ENCODE measurements around the gene TRIL.

The TRIL gene

DNA sequence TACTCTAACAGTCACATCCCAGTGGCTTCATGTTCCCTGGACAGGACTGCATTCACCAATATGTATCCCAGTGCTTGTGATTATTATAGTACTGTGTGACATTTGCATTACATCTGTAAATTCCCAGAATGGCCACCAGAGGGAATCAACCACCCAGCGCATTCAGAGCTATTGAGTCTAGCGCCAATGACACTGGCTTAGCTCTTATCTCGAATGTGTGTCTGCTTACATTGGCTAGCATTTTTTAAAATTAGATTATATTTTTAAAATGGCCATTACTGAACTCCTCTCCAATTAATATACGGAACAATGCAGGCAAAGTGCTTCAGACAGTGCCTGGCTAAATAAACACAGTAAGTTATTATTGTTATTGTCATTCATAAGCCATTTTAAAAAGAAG lies 36.3 kb downstream of the TRIL start:
- Histone ChIP-seq H2BK120ac (ENCODE audit: low read depth, low read length) (no peak overlapping the region), H3K36me3 (ENCODE audit: control insufficient read depth, insufficient read depth, low read length) (no peaks in the 10 kb centered on the region), H3K9ac (ENCODE audit: low read length) (no peak overlapping the region), H3K56ac (ENCODE audit: low read length) (no peak overlapping the region), H4K8ac (ENCODE audit: low read depth, low read length) (no peak overlapping the region), H3K27ac (ENCODE audit: low read depth, low read length) (no peak overlapping the region), H3K79me1 (ENCODE audit: low read length) (no peaks in the 10 kb centered on the region), H3K4ac (ENCODE audit: low read depth, low read length) (no peak overlapping the region), H3K23ac (ENCODE audit: low read length) (no peak overlapping the region), H3K4me1 (ENCODE audit: control insufficient read depth, low read depth, low read length) (no peaks in the 10 kb centered on the region), H3K27me3 (ENCODE audit: insufficient read depth, low read length, poor library complexity) (no peaks in the 10 kb centered on the region), H3K4me3 (ENCODE audit: low read length) (no peak overlapping the region), H2BK15ac (replicated peaks; ENCODE audit: low read depth) (no peak overlapping the region), H4K5ac (ENCODE audit: low read length) (no peak overlapping the region), H3K18ac (ENCODE audit: low read length) (no peak overlapping the region), H3K79me2 (ENCODE audit: control insufficient read depth, insufficient read depth, low read length) (no peaks in the 10 kb centered on the region), H3K4me2 (ENCODE audit: low read length) (no peak overlapping the region), H2BK5ac (ENCODE audit: low read length) (no peak overlapping the region), H2AK5ac (ENCODE audit: low read length) (no peak overlapping the region)
- peak; percentile 79 for DNase-seq
- no CpG with 5 or more reads among the region's 4 CpGs for WGBS (ENCODE audit: extremely low coverage, insufficient coverage, low lambda C conversion rate)

- WGBS (ENCODE audit: extremely low coverage, insufficient coverage, low lambda C conversion rate) = 100% methylated on average over 1 of the region's 6 CpGs
- H3K27ac ChIP-seq (ENCODE audit: low read depth, low read length) = no peak overlapping the region
- H3K4me1 ChIP-seq (ENCODE audit: control insufficient read depth, low read depth, low read length) = no peaks in the 10 kb centered on the region
These were observed 37.7 kb downstream of the TRIL start for GRCh38 chr7:28920424-28920823.

DNA sequence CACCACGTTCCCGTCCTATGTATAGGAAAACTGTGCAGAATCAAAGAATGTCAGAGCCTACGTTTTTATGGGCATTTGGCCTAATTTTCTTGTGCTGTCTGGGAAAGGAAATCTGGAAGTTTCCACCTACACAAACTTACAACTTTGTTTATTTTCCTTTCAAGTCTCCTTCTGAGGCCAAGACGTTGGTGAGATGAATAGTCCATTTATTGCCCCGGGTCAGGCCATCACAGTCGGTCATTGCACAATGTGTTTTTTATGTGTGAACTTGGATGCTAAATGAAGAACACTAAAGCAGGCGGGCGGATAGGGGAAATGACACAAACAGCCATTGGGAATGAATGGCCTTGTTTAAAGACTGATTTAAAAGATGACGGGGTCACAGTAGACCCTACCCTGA lies 38.6 kb downstream of the TRIL start:
- Histone ChIP-seq H3K23ac (ENCODE audit: low read length) (no peak overlapping the region), H3K9ac (ENCODE audit: low read length) (no peak overlapping the region), H3K56ac (ENCODE audit: low read length) (no peak overlapping the region), H3K4me3 (ENCODE audit: low read length) (no peak overlapping the region), H3K4ac (ENCODE audit: low read depth, low read length) (no peak overlapping the region), H3K27ac (ENCODE audit: low read depth, low read length) (no peak overlapping the region), H2AK5ac (ENCODE audit: low read length) (no peak overlapping the region), H3K79me1 (ENCODE audit: low read length) (no peaks in the 10 kb centered on the region), H3K18ac (ENCODE audit: low read length) (no peak overlapping the region), H3K36me3 (ENCODE audit: control insufficient read depth, insufficient read depth, low read length) (no peaks in the 10 kb centered on the region), H3K4me2 (ENCODE audit: low read length) (no peak overlapping the region), H4K5ac (ENCODE audit: low read length) (no peak overlapping the region), H4K8ac (ENCODE audit: low read depth, low read length) (no peak overlapping the region), H2BK15ac (replicated peaks; ENCODE audit: low read depth) (no peak overlapping the region), H2BK5ac (ENCODE audit: low read length) (no peak overlapping the region), H3K4me1 (ENCODE audit: control insufficient read depth, low read depth, low read length) (no peaks in the 10 kb centered on the region), H2BK120ac (ENCODE audit: low read depth, low read length) (no peak overlapping the region), H3K27me3 (ENCODE audit: insufficient read depth, low read length, poor library complexity) (no peaks in the 10 kb centered on the region), H3K79me2 (ENCODE audit: control insufficient read depth, insufficient read depth, low read length) (no peaks in the 10 kb centered on the region)
- WGBS (ENCODE audit: extremely low coverage, insufficient coverage, low lambda C conversion rate) = no CpG with 5 or more reads among the region's 9 CpGs
- DNase-seq = no peak

More at GRCh38 chr7:28920424-28920823, 37.7 kb downstream of the TRIL start:
- no peak overlapping the region for H2BK120ac ChIP-seq (ENCODE audit: low read depth, low read length)
- H2BK15ac ChIP-seq (replicated peaks; ENCODE audit: low read depth) = no peak overlapping the region
- H3K27me3 ChIP-seq (ENCODE audit: insufficient read depth, low read length, poor library complexity) = no peaks in the 10 kb centered on the region
- H3K36me3 ChIP-seq (ENCODE audit: control insufficient read depth, insufficient read depth, low read length) = no peaks in the 10 kb centered on the region
- H3K18ac ChIP-seq (ENCODE audit: low read length) = no peak overlapping the region
- H3K4me2 ChIP-seq (ENCODE audit: low read length) = no peak overlapping the region
- no peak overlapping the region for H3K23ac ChIP-seq (ENCODE audit: low read length)
- H4K8ac ChIP-seq (ENCODE audit: low read depth, low read length) = no peak overlapping the region
- H2BK5ac ChIP-seq (ENCODE audit: low read length) = no peak overlapping the region
- no peak overlapping the region for H3K56ac ChIP-seq (ENCODE audit: low read length)
- no peaks in the 10 kb centered on the region for H3K79me1 ChIP-seq (ENCODE audit: low read length)
- H3K9ac ChIP-seq (ENCODE audit: low read length) = no peak overlapping the region
- DNase-seq = no peak
- no peak overlapping the region for H4K5ac ChIP-seq (ENCODE audit: low read length)
- H3K4me3 ChIP-seq (ENCODE audit: low read length) = no peak overlapping the region
- H3K79me2 ChIP-seq (ENCODE audit: control insufficient read depth, insufficient read depth, low read length) = no peaks in the 10 kb centered on the region
- no peak overlapping the region for H3K4ac ChIP-seq (ENCODE audit: low read depth, low read length)
- H2AK5ac ChIP-seq (ENCODE audit: low read length) = no peak overlapping the region

- Histone ChIP-seq H4K5ac (ENCODE audit: low read length) (no peak overlapping the region), H3K4me3 (ENCODE audit: low read length) (no peak overlapping the region), H2BK15ac (replicated peaks; ENCODE audit: low read depth) (no peak overlapping the region), H3K56ac (ENCODE audit: low read length) (no peak overlapping the region), H2BK5ac (ENCODE audit: low read length) (no peak overlapping the region), H2AK5ac (ENCODE audit: low read length) (no peak overlapping the region), H2BK120ac (ENCODE audit: low read depth, low read length) (no peak overlapping the region), H3K27ac (ENCODE audit: low read depth, low read length) (no peak overlapping the region), H3K27me3 (ENCODE audit: insufficient read depth, low read length, poor library complexity) (no peaks in the 10 kb centered on the region), H3K36me3 (ENCODE audit: control insufficient read depth, insufficient read depth, low read length) (no peaks in the 10 kb centered on the region), H3K4me2 (ENCODE audit: low read length) (no peak overlapping the region), H3K4me1 (ENCODE audit: control insufficient read depth, low read depth, low read length) (no peaks in the 10 kb centered on the region), H3K79me1 (ENCODE audit: low read length) (no peaks in the 10 kb centered on the region), H3K4ac (ENCODE audit: low read depth, low read length) (no peak overlapping the region), H3K79me2 (ENCODE audit: control insufficient read depth, insufficient read depth, low read length) (no peaks in the 10 kb centered on the region), H3K9ac (ENCODE audit: low read length) (no peak overlapping the region), H3K18ac (ENCODE audit: low read length) (no peak overlapping the region), H4K8ac (ENCODE audit: low read depth, low read length) (no peak overlapping the region), H3K23ac (ENCODE audit: low read length) (no peak overlapping the region)
- DNase-seq = no peak
- no CpG with 5 or more reads among the region's 5 CpGs for WGBS (ENCODE audit: extremely low coverage, insufficient coverage, low lambda C conversion rate)
These were observed 49.4 kb downstream of the TRIL start for GRCh38 chr7:28908775-28909174.

GRCh38 chr7:28905464-28905863 lies 52.7 kb downstream of the TRIL start:
- H3K18ac ChIP-seq (ENCODE audit: low read length) = no peak overlapping the region
- no peak for DNase-seq
- H3K79me1 ChIP-seq (ENCODE audit: low read length) = no peaks in the 10 kb centered on the region
- H3K27me3 ChIP-seq (ENCODE audit: insufficient read depth, low read length, poor library complexity) = no peaks in the 10 kb centered on the region
- H4K5ac ChIP-seq (ENCODE audit: low read length) = no peak overlapping the region
- no peak overlapping the region for H3K4me2 ChIP-seq (ENCODE audit: low read length)
- no peak overlapping the region for H2BK120ac ChIP-seq (ENCODE audit: low read depth, low read length)
- no CpG with 5 or more reads among the region's 3 CpGs for WGBS (ENCODE audit: extremely low coverage, insufficient coverage, low lambda C conversion rate)
- H3K4ac ChIP-seq (ENCODE audit: low read depth, low read length) = no peak overlapping the region
- no peak overlapping the region for H3K4me3 ChIP-seq (ENCODE audit: low read length)
- no peaks in the 10 kb centered on the region for H3K36me3 ChIP-seq (ENCODE audit: control insufficient read depth, insufficient read depth, low read length)
- no peak overlapping the region for H2BK5ac ChIP-seq (ENCODE audit: low read length)
- H3K4me1 ChIP-seq (ENCODE audit: control insufficient read depth, low read depth, low read length) = no peaks in the 10 kb centered on the region
- no peak overlapping the region for H3K23ac ChIP-seq (ENCODE audit: low read length)
- no peak overlapping the region for H3K9ac ChIP-seq (ENCODE audit: low read length)
- H2AK5ac ChIP-seq (ENCODE audit: low read length) = no peak overlapping the region
- no peak overlapping the region for H4K8ac ChIP-seq (ENCODE audit: low read depth, low read length)
- no peak overlapping the region for H3K56ac ChIP-seq (ENCODE audit: low read length)
- H3K27ac ChIP-seq (ENCODE audit: low read depth, low read length) = no peak overlapping the region
- H3K79me2 ChIP-seq (ENCODE audit: control insufficient read depth, insufficient read depth, low read length) = no peaks in the 10 kb centered on the region
- no peak overlapping the region for H2BK15ac ChIP-seq (replicated peaks; ENCODE audit: low read depth)

DNA sequence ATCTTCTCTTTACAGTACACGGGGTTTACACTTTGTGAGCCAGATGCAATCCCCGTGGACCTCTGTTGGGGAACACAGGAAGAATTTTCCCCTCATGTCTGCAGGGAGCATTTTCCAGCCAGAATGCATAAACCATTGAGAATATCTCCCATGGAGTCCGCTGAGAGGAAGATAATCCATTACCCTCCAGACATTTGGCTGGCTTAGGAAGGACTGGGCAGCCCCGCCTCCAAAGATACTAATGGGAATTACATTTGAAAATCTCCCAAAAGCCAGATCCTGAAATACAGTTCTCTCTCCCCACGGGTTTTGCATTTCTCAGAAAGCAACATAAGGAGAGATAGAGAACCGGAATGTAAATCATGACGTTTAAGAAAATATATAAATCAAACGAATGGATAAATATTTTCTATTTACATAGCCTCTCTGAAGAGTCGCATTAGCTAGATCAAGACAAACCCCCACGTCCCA lies 53.5 kb downstream of the TRIL start:
- H3K4ac ChIP-seq (ENCODE audit: low read depth, low read length) = no peak overlapping the region
- no peaks in the 10 kb centered on the region for H3K4me1 ChIP-seq (ENCODE audit: control insufficient read depth, low read depth, low read length)
- peak; percentile 32 for DNase-seq
- H2AK5ac ChIP-seq (ENCODE audit: low read length) = no peak overlapping the region
- peak overlapping the region; percentile 56 for H4K8ac ChIP-seq (ENCODE audit: low read depth, low read length)
- H3K27ac ChIP-seq (ENCODE audit: low read depth, low read length) = no peak overlapping the region
- no peak overlapping the region for H4K5ac ChIP-seq (ENCODE audit: low read length)
- no peak overlapping the region for H3K56ac ChIP-seq (ENCODE audit: low read length)
- no peaks in the 10 kb centered on the region for H3K36me3 ChIP-seq (ENCODE audit: control insufficient read depth, insufficient read depth, low read length)
- H3K9ac ChIP-seq (ENCODE audit: low read length) = no peak overlapping the region
- H3K27me3 ChIP-seq (ENCODE audit: insufficient read depth, low read length, poor library complexity) = no peaks in the 10 kb centered on the region
- no peak overlapping the region for H2BK5ac ChIP-seq (ENCODE audit: low read length)
- H3K23ac ChIP-seq (ENCODE audit: low read length) = no peak overlapping the region
- no peaks in the 10 kb centered on the region for H3K79me1 ChIP-seq (ENCODE audit: low read length)
- no CpG with 5 or more reads among the region's 10 CpGs for WGBS (ENCODE audit: extremely low coverage, insufficient coverage, low lambda C conversion rate)
- no peak overlapping the region for H2BK120ac ChIP-seq (ENCODE audit: low read depth, low read length)
- no peak overlapping the region for H2BK15ac ChIP-seq (replicated peaks; ENCODE audit: low read depth)
- H3K4me3 ChIP-seq (ENCODE audit: low read length) = no peak overlapping the region
- H3K4me2 ChIP-seq (ENCODE audit: low read length) = no peak overlapping the region
- H3K18ac ChIP-seq (ENCODE audit: low read length) = no peak overlapping the region
- H3K79me2 ChIP-seq (ENCODE audit: control insufficient read depth, insufficient read depth, low read length) = no peaks in the 10 kb centered on the region

All from mesendoderm (in vitro differentiated cells).